ENCODE measurements around the gene EFHC1. TPM values are rescaled to one million over a fixed set of nuclear protein-coding genes. Genes with fewer than 3 reads are reported as not detected.
"Not testable (repeated sequence)": the region's sequence is repeated elsewhere in the genome, so short reads cannot be mapped to it uniquely, and the experiment has no call there.

Gene EFHC1
- total RNA-seq: 1 to 10 TPM; 4.4 to 6.4 TPM

- peak within 1 kb of the TSS in 1 of 2 donors; percentile 93 for H3K27ac Mint-ChIP-seq
- H3K36me3 Mint-ChIP-seq: no peaks in the 10 kb centered on the region
- ATAC-seq (peak; percentile 93), DNase-seq (ENCODE audit: low spot score in 2 of 2) (peak; percentile 97 to 99)
- H3K9me3 Mint-ChIP-seq: no peaks in the 10 kb centered on the region
Observed at GRCh38 chr6:52419809-52420667, at the start of gene EFHC1. TSS of gene EFHC1 (plus strand) at chr6:52420342. CDS start at chr6:52420411, 69 bp downstream.

GRCh38 chr6:52371656-52372191 is 48.4 kb upstream of the EFHC1 start:
- Mint-ChIP-seq H3K9me3 (peaks cover 6 to 11% of the 10 kb centered on the region in 2 donors), H3K27ac (no peak overlapping the region), H3K36me3 (peaks cover 19 to 28% of the 10 kb centered on the region in 2 donors)
- ATAC-seq: no peak
- no peak for DNase-seq (ENCODE audit: low spot score in 2 of 2)

- H3K27ac Mint-ChIP-seq: no peak overlapping the region
- ATAC-seq (no peak), DNase-seq (ENCODE audit: low spot score in 2 of 2) (no peak)
- peaks cover 12 to 19% of the 10 kb centered on the region in 2 donors for H3K36me3 Mint-ChIP-seq
- peaks cover 6 to 11% of the 10 kb centered on the region in 2 donors for H3K9me3 Mint-ChIP-seq
Observed at GRCh38 chr6:52373151-52373690, 46.9 kb upstream of the EFHC1 start.

- no peak for DNase-seq (ENCODE audit: low spot score in 2 of 2)
Observed at GRCh38 chr6:52374247-52374646, 45.9 kb upstream of the EFHC1 start.

GRCh38 chr6:52375780-52376556 is 44.2 kb upstream of the EFHC1 start:
- Mint-ChIP-seq H3K27ac (no peak overlapping the region), H3K36me3 (peaks cover 12 to 21% of the 10 kb centered on the region in 2 donors), H3K9me3 (peaks cover 6 to 15% of the 10 kb centered on the region in 2 donors)
- ATAC-seq: peak; percentile 46 to 56
- no peak for DNase-seq (ENCODE audit: low spot score in 2 of 2)

More at GRCh38 chr6:52374247-52374646, 45.9 kb upstream of the EFHC1 start:
- peaks cover 6 to 14% of the 10 kb centered on the region in 2 donors for H3K9me3 Mint-ChIP-seq
- H3K36me3 Mint-ChIP-seq: peaks cover 12 to 21% of the 10 kb centered on the region in 2 donors
- H3K27ac Mint-ChIP-seq: no peak overlapping the region
- no peak for ATAC-seq

- Mint-ChIP-seq H3K9me3 (peaks cover 6 to 15% of the 10 kb centered on the region in 2 donors), H3K36me3 (peaks cover 12 to 22% of the 10 kb centered on the region in 2 donors), H3K27ac (no peak overlapping the region)
- DNase-seq (ENCODE audit: low spot score in 2 of 2): no peak
- ATAC-seq: no peak
Observed at GRCh38 chr6:52376763-52377162, 43.4 kb upstream of the EFHC1 start.

- no peak for DNase-seq (ENCODE audit: low spot score in 2 of 2)
- Mint-ChIP-seq H3K9me3 (peaks cover 6 to 15% of the 10 kb centered on the region in 2 donors), H3K36me3 (peaks cover 12 to 26% of the 10 kb centered on the region in 2 donors), H3K27ac (no peak overlapping the region)
- ATAC-seq: peak in 1 of 2 donors; percentile 25
Observed at GRCh38 chr6:52377538-52378221, 42.5 kb upstream of the EFHC1 start.

- H3K36me3 Mint-ChIP-seq: peaks cover 18 to 36% of the 10 kb centered on the region in 2 donors
- ATAC-seq (peak; percentile 61 to 85), DNase-seq (ENCODE audit: low spot score in 2 of 2) (no peak)
- no peak overlapping the region for H3K27ac Mint-ChIP-seq
- peaks cover 6 to 19% of the 10 kb centered on the region in 2 donors for H3K9me3 Mint-ChIP-seq
Observed at GRCh38 chr6:52381249-52381648, 38.9 kb upstream of the EFHC1 start.

GRCh38 chr6:52384145-52384766 is 35.9 kb upstream of the EFHC1 start:
- Mint-ChIP-seq H3K9me3 (peaks cover 6 to 15% of the 10 kb centered on the region in 2 donors), H3K36me3 (peaks cover 13 to 36% of the 10 kb centered on the region in 2 donors), H3K27ac (no peak overlapping the region)
- ATAC-seq: no peak
- no peak for DNase-seq (ENCODE audit: low spot score in 2 of 2)

GRCh38 chr6:52385074-52385473 is 35.1 kb upstream of the EFHC1 start:
- peaks cover 13 to 36% of the 10 kb centered on the region in 2 donors for H3K36me3 Mint-ChIP-seq
- DNase-seq (ENCODE audit: low spot score in 2 of 2): no peak
- peak in 1 of 2 donors; percentile 35 for ATAC-seq

GRCh38 chr6:52388119-52388518 is 32.0 kb upstream of the EFHC1 start:
- not testable (repeated sequence) for H3K27ac Mint-ChIP-seq; ATAC-seq; DNase-seq (ENCODE audit: low spot score in 2 of 2)
- peaks cover 13 to 31% of the 10 kb centered on the region in 2 donors for H3K36me3 Mint-ChIP-seq
- H3K9me3 Mint-ChIP-seq: peaks cover 6 to 15% of the 10 kb centered on the region in 2 donors

More at GRCh38 chr6:52385074-52385473, 35.1 kb upstream of the EFHC1 start:
- H3K27ac Mint-ChIP-seq: no peak overlapping the region
- peaks cover 6 to 15% of the 10 kb centered on the region in 2 donors for H3K9me3 Mint-ChIP-seq

- ATAC-seq (no peak), DNase-seq (ENCODE audit: low spot score in 2 of 2) (no peak)
- Mint-ChIP-seq H3K9me3 (peaks cover 6 to 12% of the 10 kb centered on the region in 2 donors), H3K27ac (peak overlapping the region in 1 of 2 donors; percentile 87), H3K36me3 (peaks cover 13 to 28% of the 10 kb centered on the region in 2 donors)
Observed at GRCh38 chr6:52388790-52389189, 31.4 kb upstream of the EFHC1 start.

GRCh38 chr6:52389264-52389625 is 30.9 kb upstream of the EFHC1 start:
- peak overlapping the region; percentile 87 to 98 for H3K27ac Mint-ChIP-seq
- H3K9me3 Mint-ChIP-seq: peaks cover 6 to 7% of the 10 kb centered on the region in 2 donors
- ATAC-seq: peak in 1 of 2 donors; percentile 50
- H3K36me3 Mint-ChIP-seq: peaks cover 11 to 23% of the 10 kb centered on the region in 2 donors
- DNase-seq (ENCODE audit: low spot score in 2 of 2): no peak

- Mint-ChIP-seq H3K36me3 (peaks cover 9 to 18% of the 10 kb centered on the region in 2 donors), H3K9me3 (peaks cover 4 to 6% of the 10 kb centered on the region in 2 donors), H3K27ac (peak overlapping the region; percentile 87 to 98)
- DNase-seq (ENCODE audit: low spot score in 2 of 2) (peak; percentile 62 to 65), ATAC-seq (peak; percentile 70)
Observed at GRCh38 chr6:52389626-52390360, 30.3 kb upstream of the EFHC1 start.

GRCh38 chr6:52390361-52390727 is 29.8 kb upstream of the EFHC1 start:
- Mint-ChIP-seq H3K27ac (peak overlapping the region; percentile 87 to 97), H3K36me3 (peaks cover 5 to 12% of the 10 kb centered on the region in 2 donors), H3K9me3 (peaks cover under 1% of the 10 kb centered on the region in 2 donors)
- ATAC-seq (peak; percentile 49 to 60), DNase-seq (ENCODE audit: low spot score in 2 of 2) (peak in 1 of 2 donors; percentile 38)

Measured in activated naive CD4-positive, alpha-beta T cell treated with anti-CD3 and anti-CD28 coated beads, Interleukin-2, amount 50 U/mL, for 72 hours (primary cell).